HEK293 (cell line): ENCODE data around the gene SCAMP3.

Source experiments
- CTCF ChIA-PET: fragments of 350-600 bp; formaldehyde crosslinking; extraction: SDS; loops from one replicate; lab custom pipeline; 2021; ENCODE audit warnings: antibody characterized with exemption; lab: Yijun Ruan, JAX
- POLR2A ChIA-PET: fragments of 300-600 bp; formaldehyde crosslinking; extraction: SDS; loops from one replicate; lab custom pipeline; 2020; ENCODE audit warnings: antibody characterized with exemption, inconsistent platforms; lab: Yijun Ruan, JAX
- H3K27ac ChIP-seq: fragments of 200-500 bp; sonication (Bioruptor generic); 2 replicates; pipeline ENCODE4 v1.5.1; 2014; ENCODE audit warnings: low read depth, low read length, control low read depth, inconsistent platforms; ENCODE audit errors: extremely low read depth
- H3K36me3 ChIP-seq, 2 experiments: fragments of 200-500 bp in 1 of 2; sonication (Bioruptor generic) in 1 of 2; 1 replicate in 1 of 2; 2 replicates in 1 of 2; pipeline ENCODE4 v1.5.1; 2014 to 2017; ENCODE audit warnings: inconsistent platforms in 2 of 2, low read length in 2 of 2; ENCODE audit not compliant: control insufficient read depth in 2 of 2, insufficient read depth in 1 of 2
- H3K4me1 ChIP-seq: fragments of 200-500 bp; sonication (Bioruptor generic); 2 replicates; pipeline ENCODE4 v1.5.1; 2014; ENCODE audit warnings: mild to moderate bottlenecking, low read length, inconsistent platforms; ENCODE audit not compliant: control insufficient read depth, insufficient read depth
- H3K4me3 ChIP-seq: 2 replicates; pipeline ENCODE4 v1.5.1; 2011; ENCODE audit warnings: low read depth, mild to moderate bottlenecking, control low read depth, low read length, moderate library complexity
- H3K9me3 ChIP-seq: fragments of 200-500 bp; sonication (Bioruptor generic); 2 replicates; pipeline ENCODE4 v1.5.1; 2014; ENCODE audit warnings: low read depth, low read length, inconsistent platforms; ENCODE audit not compliant: control insufficient read depth, insufficient read depth
- BCL6B ChIP-seq: fragments of 450-650 bp; formaldehyde crosslinking; IDR thresholded peaks from 2 replicates; pipeline ENCODE4 v1.5.1; 2017; ENCODE audit warnings: missing biosample characterization, missing genetic modification characterization
- FEZF1 ChIP-seq: fragments of 450-650 bp; formaldehyde crosslinking; IDR thresholded peaks from 2 replicates; pipeline ENCODE4 v1.5.1; 2016; ENCODE audit warnings: missing biosample characterization, missing genetic modification characterization
- GLIS1 ChIP-seq: fragments of 450-650 bp; formaldehyde crosslinking; IDR thresholded peaks from 2 replicates; pipeline ENCODE4 v1.5.1; 2016; ENCODE audit warnings: missing biosample characterization, missing genetic modification characterization
- HIC1 ChIP-seq: fragments of 450-650 bp; formaldehyde crosslinking; IDR thresholded peaks from 2 replicates; pipeline ENCODE4 v1.5.1; 2016; ENCODE audit warnings: missing biosample characterization, missing genetic modification characterization
- KLF17 ChIP-seq: fragments of 450-650 bp; formaldehyde crosslinking; IDR thresholded peaks from 2 replicates; pipeline ENCODE4 v1.5.1; 2016; ENCODE audit warnings: missing biosample characterization, missing genetic modification characterization
- OSR2 ChIP-seq: fragments of 450-650 bp; formaldehyde crosslinking; IDR thresholded peaks from 2 replicates; pipeline ENCODE4 v1.5.1; 2016; ENCODE audit warnings: missing biosample characterization, missing genetic modification characterization
- PRDM1 ChIP-seq: fragments of 450-650 bp; formaldehyde crosslinking; IDR thresholded peaks from 2 replicates; pipeline ENCODE4; 2016; ENCODE audit warnings: missing biosample characterization, missing genetic modification characterization
- REST ChIP-seq: fragments of 450-650 bp; formaldehyde crosslinking; IDR thresholded peaks from 2 replicates; pipeline ENCODE4 v1.5.1; 2016; ENCODE audit warnings: missing biosample characterization, missing genetic modification characterization
- TSHZ1 ChIP-seq: fragments of 450-650 bp; formaldehyde crosslinking; IDR thresholded peaks from 2 replicates; pipeline ENCODE4 v1.5.1; 2016; ENCODE audit warnings: missing biosample characterization, missing genetic modification characterization, borderline replicate concordance
- ZBTB8A ChIP-seq: fragments of 450-650 bp; formaldehyde crosslinking; IDR thresholded peaks from 2 replicates; pipeline ENCODE4 v1.5.1; 2016; ENCODE audit warnings: missing biosample characterization, missing genetic modification characterization
- ZNF121 ChIP-seq: fragments of 450-650 bp; formaldehyde crosslinking; IDR thresholded peaks from 2 replicates; pipeline ENCODE4 v1.5.1; 2016; ENCODE audit warnings: missing biosample characterization, missing genetic modification characterization
- ZNF18 ChIP-seq: fragments of 450-650 bp; formaldehyde crosslinking; IDR thresholded peaks from 2 replicates; pipeline ENCODE4 v1.5.1; 2016; ENCODE audit warnings: missing biosample characterization, missing genetic modification characterization
- ZNF2 ChIP-seq: fragments of 450-650 bp; formaldehyde crosslinking; IDR thresholded peaks from 2 replicates; pipeline ENCODE4 v1.5.1; 2016; ENCODE audit warnings: missing biosample characterization, missing genetic modification characterization
- ZNF488 ChIP-seq: fragments of 450-650 bp; formaldehyde crosslinking; IDR thresholded peaks from 2 replicates; pipeline ENCODE4 v1.5.1; 2016; ENCODE audit warnings: missing biosample characterization, missing genetic modification characterization
- ZNF501 ChIP-seq: fragments of 450-650 bp; formaldehyde crosslinking; IDR thresholded peaks from 2 replicates; pipeline ENCODE4 v1.5.1; 2016; ENCODE audit warnings: missing biosample characterization, missing genetic modification characterization
- ZNF580 ChIP-seq: fragments of 450-650 bp; formaldehyde crosslinking; IDR thresholded peaks from 2 replicates; pipeline ENCODE4 v1.5.1; 2016; ENCODE audit warnings: missing biosample characterization, missing genetic modification characterization
- ZNF707 ChIP-seq: fragments of 450-650 bp; formaldehyde crosslinking; IDR thresholded peaks from 2 replicates; pipeline ENCODE4 v1.5.1; 2016; ENCODE audit warnings: missing biosample characterization, missing genetic modification characterization
- ZSCAN30 ChIP-seq: fragments of 450-650 bp; IDR thresholded peaks from 2 replicates; pipeline ENCODE4 v1.5.1; 2018; ENCODE audit warnings: missing biosample characterization, mild to moderate bottlenecking, missing genetic modification characterization, moderate library complexity

SCAMP3 gene

GRCh38 chr1:155242805-155243358 is 19.3 kb downstream of the SCAMP3 start:
- peak overlapping the region; percentile 56 for H3K27ac ChIP-seq
- H3K4me3 ChIP-seq: no peak overlapping the region
- ChIA-PET POLR2A (interaction anchor here (1.1 to 2.6 kb wide), 3 partner anchors 12 to 85 kb away, joined by 3 to 11 read pairs (median 8); partner anchors contain the start of genes ENTREP3 and THBS3), CTCF (interaction anchor here (0.7 to 2.1 kb wide), 6 partner anchors 7 to 328 kb away, joined by 3 to 15 read pairs (median 4); no protein-coding TSS in a partner anchor)
- TF ChIP-seq FEZF1 (tag by site-specific recombination) (no peak), BCL6B (tag by site-specific recombination) (peak; percentile 63), OSR2 (tag by site-specific recombination) (0 out of 2 replicates have a peak, but pooled peaks have one; percentile 11), TSHZ1 (0 out of 2 replicates have a peak, but pooled peaks have one; percentile 8)
- H3K9me3 ChIP-seq: no peaks in the 10 kb centered on the region
- H3K4me1 ChIP-seq: peaks cover 5% of the 10 kb centered on the region; the same call in 1 of the 2 replicates
- peaks cover 5 to 27% of the 10 kb centered on the region in 2 experiments; a peak in 2 of 3 replicates for H3K36me3 ChIP-seq

GRCh38 chr1:155241841-155242264 is 20.3 kb downstream of the SCAMP3 start:
- no peak overlapping the region for H3K4me3 ChIP-seq
- ChIA-PET POLR2A (interaction anchor here (0.6 to 1.6 kb wide), 6 partner anchors 14 to 82 kb away, joined by 3 to 6 read pairs (median 3); partner anchors contain the start of gene CLK2), CTCF (interaction anchor here (1.0 to 2.1 kb wide), 4 partner anchors 8 to 329 kb away, joined by 3 to 15 read pairs (median 4); no protein-coding TSS in a partner anchor)
- peaks cover 4 to 26% of the 10 kb centered on the region in 2 experiments; a peak in 2 of 3 replicates for H3K36me3 ChIP-seq
- no peaks in the 10 kb centered on the region for H3K9me3 ChIP-seq
- TF ChIP-seq HIC1 (0 out of 2 replicates have a peak, but pooled peaks have one; percentile 5), ZNF2 (tag by site-specific recombination) (no peak), ZNF580 (0 out of 2 replicates have a peak, but pooled peaks have one; percentile 54), ZSCAN30 (tag by site-specific recombination) (no peak), ZNF501 (tag by site-specific recombination) (no peak), GLIS1 (tag by site-specific recombination) (no peak), KLF17 (tag by site-specific recombination) (no peak), REST (tag by site-specific recombination) (peak; percentile 76; the same call in 1 of the 2 replicates), ZNF488 (tag by site-specific recombination) (no peak), ZNF121 (tag by site-specific recombination) (peak; percentile 92), ZNF18 (no peak), ZNF707 (tag by site-specific recombination) (no peak), ZBTB8A (no peak), PRDM1 (tag by site-specific recombination) (no peak)
- peaks cover 5% of the 10 kb centered on the region; the same call in 1 of the 2 replicates for H3K4me1 ChIP-seq
- H3K27ac ChIP-seq: no peak overlapping the region
